ENCODE results near the gene SLC18B1. TPM values are rescaled to one million over a fixed set of nuclear protein-coding genes. Genes with fewer than 3 reads are reported as not detected.
A peak's percentile ranks its signal among the peaks of the same experiment; 100 is the strongest.

The SLC18B1 gene
- total and polyA plus RNA-seq, 2 of the 13 experiments (the other 11 are each of a cell fraction or from before 2014, with no cell fraction given) = 11.4 to 13.8 TPM

DNA sequence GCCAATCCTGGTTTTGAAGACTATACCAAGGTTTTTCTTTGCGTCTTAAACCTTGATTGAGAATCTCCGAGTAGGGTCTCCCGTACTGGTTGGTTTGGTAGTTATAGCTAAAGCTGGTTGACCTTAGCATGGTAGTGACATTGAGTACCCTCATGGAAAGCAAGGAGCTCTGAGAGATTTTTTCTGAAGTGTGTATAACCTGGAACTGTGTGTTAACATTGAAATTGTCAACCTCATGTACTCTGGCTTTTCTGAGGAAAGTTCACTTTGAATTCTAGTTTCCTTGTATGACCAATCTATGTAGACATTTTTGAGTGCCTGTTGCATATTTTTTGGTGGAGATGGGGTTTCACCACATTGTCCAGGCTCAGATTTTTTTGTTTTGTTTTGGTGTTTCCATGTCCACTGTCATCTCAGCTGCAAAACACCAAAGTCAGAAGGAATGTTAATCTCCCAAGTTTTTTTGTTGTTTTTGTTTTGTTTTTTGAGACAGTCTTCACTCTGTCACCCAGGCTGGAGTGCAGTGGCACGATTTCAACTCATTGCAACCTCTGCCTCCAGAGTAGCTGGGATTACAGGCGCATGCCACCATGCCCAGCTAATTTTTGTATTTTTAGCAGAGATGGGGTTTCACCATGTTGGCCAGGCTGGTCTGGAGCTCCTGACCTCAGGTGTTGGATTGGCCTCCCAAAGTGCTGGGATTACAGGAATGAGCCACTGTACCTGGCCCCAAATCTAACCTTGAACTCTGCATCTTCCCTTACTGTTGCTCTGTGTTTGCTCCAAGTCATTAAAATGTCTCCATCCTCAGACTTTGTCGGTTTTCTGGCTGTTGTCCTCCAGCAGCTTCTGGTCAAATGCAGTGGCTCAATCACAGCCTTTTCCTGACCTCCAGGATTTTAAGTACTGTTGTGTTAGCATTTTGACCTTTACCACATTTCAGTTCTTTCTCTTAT is 20.2 kb upstream of the SLC18B1 start (continued):
- TF ChIP-seq SMAD3 (CRISPR knock-in tag; IDR thresholded peaks at IDR 0.05) (peak; percentile 36; the same call in 1 of the 2 replicates), ZNF788 (CRISPR knock-in tag; IDR thresholded peaks at IDR 0.05; ENCODE audit: borderline replicate concordance) (no peak), ZMAT5 (CRISPR knock-in tag; IDR thresholded peaks at IDR 0.05; ENCODE audit: borderline replicate concordance, low read depth) (no peak), ZNF558 (CRISPR knock-in tag; IDR thresholded peaks at IDR 0.05; ENCODE audit: borderline replicate concordance) (no peak), ZNF570 (CRISPR knock-in tag; IDR thresholded peaks at IDR 0.05; ENCODE audit: borderline replicate concordance) (no peak), JARID2 (CRISPR knock-in tag; IDR thresholded peaks at IDR 0.05; ENCODE audit: insufficient replicate concordance) (no peak), ZNF17 (CRISPR knock-in tag; IDR thresholded peaks at IDR 0.05) (no peak), NCOA5 (CRISPR knock-in tag; IDR thresholded peaks at IDR 0.05) (no peak), PHF5A (CRISPR knock-in tag; IDR thresholded peaks at IDR 0.05; ENCODE audit: low read depth, unreplicated experiment) (peak; percentile 9), RARG (CRISPR knock-in tag; IDR thresholded peaks at IDR 0.05; ENCODE audit: low read depth) (0 out of 2 replicates have a peak, but pooled peaks have one; percentile 60), NAIF1 (CRISPR knock-in tag; IDR thresholded peaks at IDR 0.05; ENCODE audit: borderline replicate concordance) (no peak), ZSCAN22 (CRISPR knock-in tag; IDR thresholded peaks at IDR 0.05) (no peak), RAD21 (CRISPR knock-in tag; IDR thresholded peaks at IDR 0.05) (peak; percentile 13; the same call in 1 of the 2 replicates), LRRFIP1 (CRISPR knock-in tag; conservative IDR thresholded peaks at IDR 0.05) (no peak), CCDC6 (CRISPR knock-in tag; IDR thresholded peaks at IDR 0.05) (peak; percentile 69; the same call in 1 of the 2 replicates), HOXA5 (CRISPR knock-in tag; IDR thresholded peaks at IDR 0.05) (0 out of 2 replicates have a peak, but pooled peaks have one; percentile 19), NFATC3 (CRISPR knock-in tag; IDR thresholded peaks at IDR 0.05) (no peak), MEIS2 (CRISPR knock-in tag; IDR thresholded peaks at IDR 0.05) (no peak), SMC3 (IDR thresholded peaks at IDR 0.05; ENCODE audit: low read length) (no peak), ZNF629 (CRISPR knock-in tag; conservative IDR thresholded peaks at IDR 0.05) (no peak)
- TF ChIP-seq, protein P1, sequence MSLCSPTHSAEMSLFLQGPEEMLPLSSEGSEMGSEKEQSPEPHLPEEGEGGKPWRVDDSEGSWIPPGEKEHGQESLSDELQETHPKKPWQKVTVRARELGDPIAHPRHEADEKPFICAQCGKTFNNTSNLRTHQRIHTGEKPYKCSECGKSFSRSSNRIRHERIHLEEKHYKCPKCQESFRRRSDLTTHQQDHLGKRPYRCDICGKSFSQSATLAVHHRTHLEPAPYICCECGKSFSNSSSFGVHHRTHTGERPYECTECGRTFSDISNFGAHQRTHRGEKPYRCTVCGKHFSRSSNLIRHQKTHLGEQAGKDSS (CRISPR knock-in tag; IDR thresholded peaks at IDR 0.05; ENCODE audit: borderline replicate concordance, low read depth) = no peak
- TF ChIP-seq, protein P2, sequence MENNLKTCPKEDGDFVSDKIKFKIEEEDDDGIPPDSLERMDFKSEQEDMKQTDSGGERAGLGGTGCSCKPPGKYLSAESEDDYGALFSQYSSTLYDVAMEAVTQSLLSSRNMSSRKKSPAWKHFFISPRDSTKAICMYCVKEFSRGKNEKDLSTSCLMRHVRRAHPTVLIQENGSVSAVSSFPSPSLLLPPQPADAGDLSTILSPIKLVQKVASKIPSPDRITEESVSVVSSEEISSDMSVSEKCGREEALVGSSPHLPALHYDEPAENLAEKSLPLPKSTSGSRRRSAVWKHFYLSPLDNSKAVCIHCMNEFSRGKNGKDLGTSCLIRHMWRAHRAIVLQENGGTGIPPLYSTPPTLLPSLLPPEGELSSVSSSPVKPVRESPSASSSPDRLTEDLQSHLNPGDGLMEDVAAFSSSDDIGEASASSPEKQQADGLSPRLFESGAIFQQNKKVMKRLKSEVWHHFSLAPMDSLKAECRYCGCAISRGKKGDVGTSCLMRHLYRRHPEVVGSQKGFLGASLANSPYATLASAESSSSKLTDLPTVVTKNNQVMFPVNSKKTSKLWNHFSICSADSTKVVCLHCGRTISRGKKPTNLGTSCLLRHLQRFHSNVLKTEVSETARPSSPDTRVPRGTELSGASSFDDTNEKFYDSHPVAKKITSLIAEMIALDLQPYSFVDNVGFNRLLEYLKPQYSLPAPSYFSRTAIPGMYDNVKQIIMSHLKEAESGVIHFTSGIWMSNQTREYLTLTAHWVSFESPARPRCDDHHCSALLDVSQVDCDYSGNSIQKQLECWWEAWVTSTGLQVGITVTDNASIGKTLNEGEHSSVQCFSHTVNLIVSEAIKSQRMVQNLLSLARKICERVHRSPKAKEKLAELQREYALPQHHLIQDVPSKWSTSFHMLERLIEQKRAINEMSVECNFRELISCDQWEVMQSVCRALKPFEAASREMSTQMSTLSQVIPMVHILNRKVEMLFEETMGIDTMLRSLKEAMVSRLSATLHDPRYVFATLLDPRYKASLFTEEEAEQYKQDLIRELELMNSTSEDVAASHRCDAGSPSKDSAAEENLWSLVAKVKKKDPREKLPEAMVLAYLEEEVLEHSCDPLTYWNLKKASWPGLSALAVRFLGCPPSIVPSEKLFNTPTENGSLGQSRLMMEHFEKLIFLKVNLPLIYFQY (CRISPR knock-in tag; IDR thresholded peaks at IDR 0.05; ENCODE audit: borderline replicate concordance) = 0 out of 2 replicates have a peak, but pooled peaks have one; percentile 13

All from HepG2 (cell line).